Neural crest cell (in vitro differentiated cells): ENCODE results near the gene MRO. TPM values are rescaled to one million over a fixed set of nuclear protein-coding genes. Genes with fewer than 3 reads are reported as not detected.
"Not testable (repeated sequence)": the region's sequence is repeated elsewhere in the genome, so short reads cannot be mapped to it uniquely, and the experiment has no call there.

ENCODE experiments used
- DNase-seq: peaks from one replicate; pipeline ENCODE4 v3.0.0; 2021; ENCODE audit warnings: low read depth, mixed read lengths, low spot score
- H3K27ac Mint-ChIP-seq: one replicate; pipeline ENCODE4 v1.8.0; 2021; ENCODE audit warnings: mild to moderate bottlenecking, mixed read lengths; ENCODE audit not compliant: unreplicated experiment
- H3K27me3 Mint-ChIP-seq: 2 replicates; pipeline ENCODE4 v1.8.0; 2021; ENCODE audit warnings: low read depth, mild to moderate bottlenecking, mixed read lengths
- H3K36me3 Mint-ChIP-seq: 2 replicates; pipeline ENCODE4 v1.8.0; 2021; ENCODE audit warnings: low read depth, mild to moderate bottlenecking, mixed read lengths
- H3K4me1 Mint-ChIP-seq: 2 replicates; pipeline ENCODE4 v1.8.0; 2021; ENCODE audit warnings: mixed read lengths
- H3K4me3 Mint-ChIP-seq: one replicate; pipeline ENCODE4 v1.8.0; 2021; ENCODE audit warnings: mild to moderate bottlenecking, mixed read lengths
- H3K9me3 Mint-ChIP-seq: 2 replicates; pipeline ENCODE4 v1.8.0; 2021; ENCODE audit warnings: mixed read lengths
- CTCF ChIP-seq: fragments of 200-600 bp; sonication (generic); conservative IDR thresholded peaks from 2 replicates; pipeline ENCODE4 v1.5.0; 2021; ENCODE audit warnings: antibody characterized with exemption, mild to moderate bottlenecking
- total RNA-seq: library from RNA; stranded (reverse); gene quantifications from 2 replicates; pipeline ENCODE4 v1.2.1, GENCODE V29; 2021

MRO gene
- total RNA-seq, 1 donor from 2014 or later: 0.12 TPM

- H3K4me1 Mint-ChIP-seq: peaks cover 7% of the 10 kb centered on the region
- H3K36me3 Mint-ChIP-seq: no peaks in the 10 kb centered on the region
- no peak overlapping the region for H3K27ac Mint-ChIP-seq
- no peaks in the 10 kb centered on the region for H3K9me3 Mint-ChIP-seq
- H3K27me3 Mint-ChIP-seq: no peaks in the 10 kb centered on the region
- no peak overlapping the region for H3K4me3 Mint-ChIP-seq
- no peak for DNase-seq
- TF ChIP-seq CTCF: no peak
Observed at GRCh38 chr18:50836521-50836957, 16.7 kb upstream of the MRO start.

- H3K4me3 Mint-ChIP-seq, H3K27me3 Mint-ChIP-seq, DNase-seq, H3K9me3 Mint-ChIP-seq, H3K27ac Mint-ChIP-seq, H3K4me1 Mint-ChIP-seq, H3K36me3 Mint-ChIP-seq: not testable (repeated sequence)
Observed at GRCh38 chr18:50833496-50833895, 13.7 kb upstream of the MRO start.

- Mint-ChIP-seq H3K4me3 (no peak overlapping the region), H3K9me3 (no peaks in the 10 kb centered on the region), H3K4me1 (no peaks in the 10 kb centered on the region), H3K36me3 (no peaks in the 10 kb centered on the region), H3K27ac (no peak overlapping the region), H3K27me3 (no peaks in the 10 kb centered on the region)
- no peak for DNase-seq
- TF ChIP-seq CTCF: no peak
Observed at GRCh38 chr18:50832754-50833153, 12.9 kb upstream of the MRO start.

GRCh38 chr18:50830544-50830943 lies 10.7 kb upstream of the MRO start:
- no peaks in the 10 kb centered on the region for H3K27me3 Mint-ChIP-seq
- H3K4me3 Mint-ChIP-seq: no peak overlapping the region
- no peak overlapping the region for H3K27ac Mint-ChIP-seq
- no peaks in the 10 kb centered on the region for H3K9me3 Mint-ChIP-seq
- DNase-seq: no peak
- no peaks in the 10 kb centered on the region for H3K36me3 Mint-ChIP-seq
- H3K4me1 Mint-ChIP-seq: no peaks in the 10 kb centered on the region
- TF ChIP-seq CTCF: no peak

- Mint-ChIP-seq H3K36me3 (no peaks in the 10 kb centered on the region), H3K27me3 (no peaks in the 10 kb centered on the region), H3K9me3 (no peaks in the 10 kb centered on the region), H3K4me1 (no peaks in the 10 kb centered on the region), H3K4me3 (no peak overlapping the region), H3K27ac (no peak overlapping the region)
- no peak for DNase-seq
- no peak for TF ChIP-seq CTCF
Observed at GRCh38 chr18:50829644-50830043, 9.8 kb upstream of the MRO start.

- no peak for TF ChIP-seq CTCF
- DNase-seq: no peak
- H3K4me1 Mint-ChIP-seq: no peaks in the 10 kb centered on the region
- no peaks in the 10 kb centered on the region for H3K9me3 Mint-ChIP-seq
- no peaks in the 10 kb centered on the region for H3K36me3 Mint-ChIP-seq
- H3K27ac Mint-ChIP-seq: no peak overlapping the region
- H3K27me3 Mint-ChIP-seq: no peaks in the 10 kb centered on the region
- no peak overlapping the region for H3K4me3 Mint-ChIP-seq
Observed at GRCh38 chr18:50826027-50826426, 6.2 kb upstream of the MRO start.
